ENCODE data around the gene PLB1.
A peak's percentile ranks its signal among the peaks of the same experiment; 100 is the strongest.
"Not testable (repeated sequence)": the region's sequence is repeated elsewhere in the genome, so short reads cannot be mapped to it uniquely, and the experiment has no call there.

The PLB1 gene

GRCh38 chr2:28645553-28645952 is 149.7 kb downstream of the PLB1 start:
- DNase-seq (ENCODE audit: low read depth) = no peak

GRCh38 chr2:28647682-28648081 is 151.8 kb downstream of the PLB1 start:
- DNase-seq (ENCODE audit: low read depth) = no peak

GRCh38 chr2:28648147-28648546 is 152.3 kb downstream of the PLB1 start:
- DNase-seq (ENCODE audit: low read depth) = no peak

DNA sequence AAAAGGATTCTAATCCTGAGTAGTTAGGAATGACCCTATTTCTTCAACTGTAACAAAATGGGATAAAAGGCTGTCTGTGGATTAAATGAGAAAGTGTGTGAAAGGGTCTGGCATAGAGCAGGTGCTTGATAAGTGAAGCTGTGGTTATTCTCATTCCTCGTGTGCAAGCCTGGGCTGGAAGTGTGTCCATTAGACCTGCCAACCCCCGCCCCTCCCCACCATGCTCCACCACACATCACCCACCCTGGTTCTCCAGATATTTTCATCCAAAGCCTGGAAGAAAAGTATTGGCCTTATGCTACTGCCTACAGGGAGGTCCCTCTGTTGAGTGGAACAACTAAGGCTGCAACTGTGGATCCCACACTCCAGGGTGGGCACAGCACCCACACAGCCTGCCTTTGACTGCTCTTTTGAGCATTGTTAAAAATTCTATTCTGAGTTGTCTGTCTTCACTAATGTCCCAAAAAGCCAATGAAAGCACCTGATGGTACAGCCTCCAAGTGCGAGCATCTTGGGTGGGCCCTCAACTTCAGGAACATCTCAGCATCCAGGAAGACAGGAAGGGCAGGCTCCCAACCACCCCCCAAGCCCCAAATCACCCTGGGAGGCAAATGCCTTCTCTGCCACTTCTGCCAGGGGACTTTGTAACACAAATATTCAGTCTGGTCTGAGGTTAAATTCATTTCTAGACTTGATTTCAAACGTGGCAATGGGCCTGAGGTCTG is 153.0 kb downstream of the PLB1 start:
- no peak for DNase-seq (ENCODE audit: low read depth)

DNA sequence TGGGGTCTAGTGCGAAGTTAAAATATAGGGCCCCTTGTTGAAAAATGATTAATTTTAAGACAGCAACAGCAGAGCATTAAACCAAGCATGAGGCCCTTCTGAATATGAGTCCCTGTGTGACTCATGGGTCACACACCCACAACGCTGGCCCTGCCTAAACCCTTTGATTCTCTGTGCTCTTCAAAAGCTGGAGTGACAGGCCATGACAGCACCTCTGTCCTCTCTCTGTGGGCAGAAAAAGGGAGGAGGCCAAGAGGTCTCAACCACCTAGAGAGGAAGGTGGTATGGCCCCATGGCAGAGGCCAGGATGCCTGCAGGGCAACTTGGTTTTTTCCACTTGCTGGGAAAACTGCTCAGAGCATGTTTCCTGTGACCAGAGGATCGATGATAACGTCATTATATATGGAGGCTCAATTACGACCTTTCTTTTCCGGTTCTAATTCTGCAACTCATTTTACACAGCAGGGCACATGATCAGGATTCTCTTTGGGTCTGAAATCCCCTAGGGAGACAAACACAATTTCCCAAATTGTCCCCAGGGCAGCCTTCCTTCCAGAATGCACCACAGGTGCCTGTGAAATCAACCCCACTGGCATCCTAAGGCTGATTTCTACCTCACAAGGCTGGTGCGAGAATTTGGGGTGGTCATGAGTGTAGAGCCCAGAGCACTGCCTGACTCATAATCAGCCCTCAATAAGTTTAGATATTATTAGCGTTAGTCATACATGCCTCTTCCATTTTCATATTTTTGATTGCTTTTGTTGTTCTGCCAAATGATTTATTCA is 153.8 kb downstream of the PLB1 start:
- peak; percentile 11 for DNase-seq (ENCODE audit: low read depth)

DNA sequence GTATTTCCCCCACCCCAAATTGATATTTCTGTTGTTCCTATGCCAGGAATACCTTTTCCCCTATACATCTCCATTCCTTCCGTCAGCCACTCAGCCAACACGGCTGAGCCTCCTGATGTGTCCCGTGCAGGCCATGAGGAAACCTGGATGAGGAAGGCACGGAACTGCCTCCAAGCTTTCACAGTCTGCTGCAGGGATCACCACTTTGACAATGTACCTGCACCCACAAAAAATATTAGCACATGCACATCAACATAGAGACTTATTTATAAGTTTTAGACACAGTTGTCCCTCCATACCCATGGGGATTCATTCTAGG is 154.4 kb downstream of the PLB1 start:
- no peak for DNase-seq (ENCODE audit: low read depth)

GRCh38 chr2:28652217-28652616 is 156.4 kb downstream of the PLB1 start:
- DNase-seq (ENCODE audit: low read depth) = no peak

DNA sequence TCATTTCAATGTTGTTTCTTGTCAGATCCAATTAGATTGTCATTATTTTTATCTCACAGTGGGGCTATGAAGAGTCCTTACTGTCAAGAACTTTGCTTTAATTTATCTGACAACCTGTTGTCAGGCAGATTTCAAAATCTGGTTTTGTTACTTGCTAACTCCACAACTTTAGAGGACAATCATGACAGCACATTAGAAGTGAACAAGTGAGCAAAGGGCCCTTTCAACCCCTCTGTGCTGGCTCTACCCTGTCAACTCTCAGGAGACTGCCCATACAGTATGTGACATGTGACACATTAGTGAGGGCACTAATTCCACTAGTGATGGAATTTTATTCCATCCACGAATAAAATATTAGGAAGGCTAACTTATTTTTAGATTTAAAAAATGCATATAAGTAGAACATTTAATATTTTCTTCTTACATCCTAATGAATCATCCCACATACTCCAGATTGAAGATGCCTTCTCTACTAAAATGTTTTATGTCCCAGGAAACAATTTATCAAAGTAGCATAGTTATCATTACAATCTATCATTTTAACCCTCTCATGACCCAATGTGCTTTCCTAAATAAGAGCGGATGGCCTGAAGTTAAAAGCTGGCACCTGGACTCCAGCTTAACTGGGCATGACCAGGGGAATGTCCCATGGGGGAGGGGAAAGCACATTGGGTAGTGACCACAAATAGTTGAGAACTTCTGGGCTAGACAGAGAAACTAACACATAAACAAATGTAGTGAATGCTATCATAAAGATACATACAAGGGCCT is 158.2 kb downstream of the PLB1 start:
- no peak for DNase-seq (ENCODE audit: low read depth)

DNA sequence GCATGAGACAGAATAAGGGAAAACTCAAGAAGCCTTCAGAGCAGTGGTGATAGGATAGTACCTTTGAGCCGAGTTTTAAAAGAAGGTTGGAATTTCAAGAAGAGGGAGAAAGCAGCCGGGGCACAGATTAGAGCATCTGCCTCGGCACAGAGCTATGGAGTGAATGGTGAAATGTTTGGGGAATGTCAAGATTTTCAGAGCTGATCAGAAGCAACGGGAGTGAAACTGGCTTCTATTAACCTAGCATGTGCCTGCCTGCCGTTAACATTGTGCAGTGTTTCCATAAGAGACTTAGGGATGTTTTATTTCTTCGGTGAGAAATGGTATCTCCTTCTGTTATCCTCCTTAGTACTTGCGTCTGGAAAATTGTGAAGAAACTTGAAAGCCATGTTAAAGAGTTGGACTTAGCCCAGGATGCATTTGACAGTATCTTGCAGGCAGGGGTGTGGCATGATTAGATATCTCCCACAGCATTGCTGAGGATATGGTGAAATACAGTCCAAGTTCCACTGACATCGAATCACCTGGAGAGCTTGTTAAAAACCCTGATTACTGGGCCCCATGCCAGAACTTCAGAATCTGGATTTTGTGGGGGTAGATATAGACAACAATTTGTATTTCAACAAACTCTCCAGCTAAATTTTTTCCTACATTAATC is 158.9 kb downstream of the PLB1 start:
- no peak for DNase-seq (ENCODE audit: low read depth)

DNA sequence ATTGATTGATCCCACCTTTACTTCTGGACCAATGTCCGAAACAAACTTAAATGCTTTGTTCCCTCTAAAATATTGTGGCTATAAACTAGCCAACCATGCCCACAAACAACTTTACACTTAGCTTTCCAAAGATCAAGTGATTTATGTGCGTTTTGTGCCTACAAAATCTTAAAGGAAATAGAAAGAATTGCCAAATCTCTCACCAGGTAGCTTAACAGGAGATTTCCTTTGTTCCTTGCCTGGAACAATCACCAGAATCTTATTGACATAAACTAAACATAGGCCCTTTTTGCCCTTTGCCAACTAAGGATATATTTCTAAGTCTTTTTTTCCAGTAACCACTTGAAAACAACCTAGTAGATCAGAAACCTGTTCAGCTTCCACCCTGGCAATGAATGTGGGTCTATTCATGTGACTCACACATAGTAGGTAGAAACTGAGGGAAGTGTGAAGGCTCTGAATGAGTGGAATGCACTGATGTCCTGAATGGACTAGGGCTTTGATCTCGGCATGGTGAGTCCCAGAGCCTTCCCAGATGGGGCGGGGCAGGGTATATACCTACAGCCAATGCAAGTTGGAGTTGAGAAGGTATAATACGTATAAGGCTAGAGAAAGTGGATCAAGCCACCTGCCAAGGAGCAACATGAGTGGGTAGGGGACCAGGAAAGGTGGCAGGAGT is 161.2 kb downstream of the PLB1 start:
- no peak for DNase-seq (ENCODE audit: low read depth)

DNA sequence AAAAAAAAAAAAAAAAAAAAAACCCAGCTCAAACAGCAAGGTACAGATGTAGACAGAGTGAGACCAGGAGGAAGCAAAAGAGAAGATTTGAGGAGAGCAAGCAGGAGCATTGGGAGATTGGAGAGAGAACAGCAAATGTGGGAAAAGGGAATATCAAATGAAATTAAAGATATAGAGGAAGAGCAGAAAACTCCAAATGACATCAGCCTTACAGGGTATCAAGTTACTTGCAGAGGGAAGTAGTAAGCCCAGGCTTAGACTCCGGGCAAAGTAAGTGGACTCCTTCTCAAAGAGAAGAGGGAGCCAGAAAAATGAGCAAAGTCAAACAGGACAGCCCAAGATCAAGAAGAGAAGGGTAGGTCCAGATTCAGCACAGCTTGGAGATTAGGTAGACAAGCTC is 162.5 kb downstream of the PLB1 start:
- no peak for DNase-seq (ENCODE audit: low read depth)

DNA sequence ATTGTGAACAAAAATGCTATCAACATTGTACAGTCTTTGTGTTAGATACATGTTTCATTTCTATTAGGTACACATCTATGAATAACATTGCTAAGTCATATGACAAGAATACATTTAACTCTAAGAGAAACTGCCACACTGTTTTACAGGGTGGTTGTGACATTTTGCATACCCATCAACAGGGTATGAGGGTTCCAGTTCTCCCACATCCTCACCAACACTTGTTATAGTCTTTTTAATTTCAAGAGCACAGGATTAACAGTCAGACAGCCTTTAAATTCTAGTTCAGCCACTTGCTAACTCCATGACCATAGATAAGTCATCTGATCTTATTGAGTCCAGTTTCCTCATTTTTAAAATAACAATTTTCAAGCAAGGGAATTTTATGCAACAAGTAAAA is 163.3 kb downstream of the PLB1 start:
- no peak for DNase-seq (ENCODE audit: low read depth)

GRCh38 chr2:28661589-28662001 is 165.7 kb downstream of the PLB1 start:
- DNase-seq (ENCODE audit: low read depth) = no peak

DNA sequence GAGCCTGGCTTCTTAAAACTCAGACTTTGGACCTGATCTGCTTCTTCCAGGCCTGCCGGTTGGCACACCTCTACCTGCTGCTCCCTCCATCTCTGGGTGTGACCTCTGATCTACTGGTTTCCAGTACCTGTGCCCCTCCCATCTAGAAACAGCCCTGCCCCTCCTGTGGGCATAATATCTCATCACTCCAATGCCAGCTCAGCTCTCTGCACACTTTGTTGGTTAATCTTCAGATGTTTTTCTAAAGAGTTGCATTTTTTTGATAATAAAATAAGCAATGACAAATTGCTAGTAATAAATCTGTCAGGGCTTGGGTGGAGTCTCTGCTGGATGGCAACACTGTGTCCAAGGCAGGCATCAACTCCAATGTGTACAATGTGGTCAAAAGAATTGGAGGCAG is 166.2 kb downstream of the PLB1 start:
- DNase-seq (ENCODE audit: low read depth) = no peak

DNA sequence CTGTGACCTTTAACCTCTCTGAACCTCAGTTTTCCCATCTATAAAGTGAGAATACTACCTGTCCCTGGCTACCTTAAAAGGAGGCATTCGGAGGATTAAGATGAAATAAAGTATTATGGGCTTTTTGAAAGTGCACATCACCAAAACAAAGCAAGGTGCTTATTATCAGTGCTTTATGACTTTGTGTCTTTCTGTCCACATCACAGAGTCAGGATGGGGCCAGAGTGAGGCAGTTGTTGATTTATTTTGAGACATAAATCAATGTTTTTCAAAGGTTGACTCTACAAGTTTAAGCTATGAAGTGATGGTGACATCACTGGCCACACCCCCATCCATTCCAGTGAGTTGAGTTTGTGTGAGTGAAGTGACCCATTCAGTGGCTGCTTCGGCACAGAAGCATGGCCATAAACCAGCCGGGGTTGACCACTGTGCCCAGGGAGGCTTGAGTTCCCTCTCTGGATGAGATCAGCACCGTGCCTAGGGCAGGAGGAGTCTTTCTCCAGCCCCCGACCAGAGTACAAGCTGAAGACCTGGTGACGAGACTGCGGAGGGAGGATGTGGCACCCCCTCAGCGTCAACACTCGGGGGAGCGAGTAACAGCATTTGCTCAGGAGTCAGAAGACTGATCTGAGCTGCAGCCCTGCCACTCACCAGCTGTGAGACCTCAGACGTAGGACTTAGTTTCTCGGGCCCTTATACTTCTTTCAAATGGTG is 166.8 kb downstream of the PLB1 start:
- DNase-seq (ENCODE audit: low read depth) = no peak

DNA sequence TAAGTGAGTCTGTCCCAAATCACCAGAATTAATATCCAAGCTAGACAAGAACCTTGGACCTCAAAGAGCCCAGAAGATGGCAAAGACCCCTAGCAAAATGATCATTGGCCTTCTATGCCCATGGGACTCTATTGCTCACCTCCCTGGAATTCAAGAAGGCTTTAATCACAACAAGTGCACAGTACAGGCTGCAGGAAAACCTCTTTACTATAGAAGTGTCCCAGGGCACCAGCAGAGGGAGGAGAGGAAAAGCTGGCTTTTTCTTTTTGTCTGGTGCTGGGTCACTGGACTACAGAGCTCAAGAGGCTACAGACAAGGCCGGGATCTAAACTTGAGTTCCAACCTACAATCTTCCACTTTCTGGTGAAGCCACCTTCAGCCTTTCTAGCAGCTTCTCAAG is 167.5 kb downstream of the PLB1 start:
- no peak for DNase-seq (ENCODE audit: low read depth)

DNA sequence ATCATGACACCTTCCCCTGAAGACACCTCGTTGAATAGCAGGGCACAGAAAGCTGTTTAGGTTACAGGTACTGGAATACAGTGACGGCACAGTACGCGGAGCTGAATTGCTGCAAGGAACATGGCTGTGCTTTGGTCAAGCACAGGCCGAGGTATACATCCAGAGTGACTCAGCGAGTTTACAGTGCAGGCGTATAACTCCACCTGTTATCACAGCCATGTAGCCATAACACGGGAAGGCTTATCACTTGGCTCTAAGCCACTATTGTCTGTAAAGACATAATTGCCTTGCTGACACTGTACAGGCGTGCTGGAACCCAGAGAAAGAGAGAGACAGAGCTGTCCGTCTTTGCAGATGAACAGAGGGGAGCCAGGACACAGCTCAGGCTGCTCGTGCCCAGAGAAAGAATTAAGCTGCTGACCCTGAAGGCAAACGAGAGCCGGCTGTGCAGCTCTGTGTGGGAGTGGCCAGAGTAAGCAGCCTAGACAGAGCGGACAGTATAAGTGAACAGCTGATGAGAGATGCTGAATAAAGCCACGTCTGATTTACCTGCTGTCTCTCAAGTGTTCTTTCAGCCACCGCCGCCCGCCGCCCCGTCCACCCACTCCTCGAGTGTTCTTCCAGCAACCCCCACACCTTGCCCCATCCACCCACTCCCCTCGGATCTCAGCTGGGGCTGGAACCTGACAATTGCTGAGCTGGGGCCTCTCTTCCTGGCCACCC is 168.4 kb downstream of the PLB1 start:
- DNase-seq (ENCODE audit: low read depth) = no peak

DNA sequence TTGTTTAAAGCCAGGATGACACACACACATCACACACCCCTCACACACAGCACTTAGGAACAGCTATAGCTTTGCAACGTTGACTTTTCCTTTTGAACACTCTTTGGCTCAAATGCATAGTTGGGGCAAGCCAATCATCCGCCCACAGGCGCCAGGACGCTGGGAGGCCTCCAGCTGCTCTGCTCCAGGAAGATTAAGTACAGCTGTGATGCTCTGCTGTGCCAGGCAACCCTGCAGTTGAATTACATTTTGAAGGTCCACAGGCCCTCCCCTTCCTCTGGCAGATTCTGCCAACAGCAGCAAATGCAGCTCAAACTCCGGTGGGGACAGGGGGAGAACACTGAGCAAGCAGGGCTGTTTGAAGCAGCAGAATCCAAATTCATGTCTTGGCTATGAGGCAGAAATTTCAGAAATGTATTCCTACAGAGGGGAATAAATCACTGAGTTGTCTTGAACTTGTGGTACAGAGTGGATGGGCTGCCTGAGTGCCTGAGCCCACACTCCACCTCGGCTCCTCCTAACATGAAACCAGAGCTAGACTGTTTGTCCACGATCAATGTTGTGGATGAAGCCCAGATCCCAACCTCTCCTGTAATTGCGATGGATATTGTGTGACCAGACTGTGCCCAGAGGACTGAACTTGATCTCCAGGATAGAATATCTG is 169.3 kb downstream of the PLB1 start:
- no peak for DNase-seq (ENCODE audit: low read depth)

- DNase-seq (ENCODE audit: low read depth) = not testable (repeated sequence)
Measured at GRCh38 chr2:28665811-28666377, 170.0 kb downstream of the PLB1 start.

All from stimulated activated CD8-positive, alpha-beta memory T cell treated with anti-CD3 and anti-CD28 coated beads, Interleukin-12 subunit alpha, Interleukin-12 subunit beta, amount 100 ng/mL, for 4 hours (primary cell).